Peyer's patch (tissue), 4 donors: Measurements from ENCODE around the gene ZNF831.

Experiments used
- CTCF ChIP-seq, 6 experiments: fragments of 450-650 bp in 4 of 6; fragments of 200-600 bp in 2 of 6; sonication (generic) in 1 of 6; IDR thresholded peaks; one replicate each; pipeline ENCODE4 v1.5.1; 2017 to 2019; ENCODE audit warnings: antibody characterized with exemption in 6 of 6, mild to moderate bottlenecking in 3 of 6, moderate library complexity in 1 of 6
- POLR2A ChIP-seq, 2 donors: fragments of 450-650 bp; IDR thresholded peaks; one replicate each; pipeline ENCODE4 v1.5.1; 2017; ENCODE audit warnings: antibody characterized with exemption in 2 of 2, mild to moderate bottlenecking in 2 of 2, moderate library complexity in 2 of 2

- no peak for TF ChIP-seq POLR2A (IDR thresholded peaks at IDR 0.05)
- TF ChIP-seq CTCF (IDR thresholded peaks at IDR 0.05), result no peak
Measured at GRCh38 chr20:59161721-59162120, 1.9 kb upstream of the ZNF831 start.
